ENCODE results near the gene AOAH. TPM values are rescaled to one million over a fixed set of nuclear protein-coding genes. Genes with fewer than 3 reads are reported as not detected.

Gene AOAH
- total and polyA plus RNA-seq, 9 donors = 2.4 to 4.4 (median 3.4) TPM

DNA sequence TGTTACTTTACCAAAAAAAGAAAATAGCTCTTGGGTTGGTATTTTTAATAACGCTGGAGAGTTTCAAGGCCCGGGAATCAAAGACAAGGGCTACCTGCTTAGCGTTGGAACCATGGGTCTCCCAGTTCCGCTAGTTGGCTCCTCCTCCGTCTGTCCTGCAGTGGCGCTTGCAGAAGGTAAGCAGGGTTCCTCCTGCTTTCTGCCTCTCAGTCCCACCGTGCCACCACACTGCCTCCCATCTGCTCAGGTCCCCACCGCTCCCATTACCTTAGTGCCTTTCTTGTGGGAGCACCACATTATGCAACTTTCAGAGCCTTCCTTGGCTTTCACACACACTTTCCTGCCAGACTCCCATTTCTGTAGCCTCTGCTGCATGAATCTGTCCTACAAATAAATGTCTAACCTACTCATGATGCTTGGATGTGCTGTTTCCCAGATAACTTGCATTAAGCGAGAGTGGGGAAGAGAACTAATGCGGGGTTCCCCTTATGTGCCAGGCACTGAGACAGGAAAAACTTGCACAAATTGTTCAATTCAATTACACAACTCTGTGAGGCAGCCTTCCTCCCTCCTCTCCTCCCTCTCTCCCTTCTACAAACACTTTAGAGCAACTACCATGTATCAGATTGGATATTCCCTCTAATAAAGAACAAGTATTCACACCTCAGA lies 124.5 kb downstream of the AOAH start:
- 91% methylated on average over 10 of the region's 10 CpGs for WGBS (ENCODE audit: insufficient coverage)
- H3K9me3 ChIP-seq (replicated peaks; ENCODE audit: control insufficient read depth, low read depth, low read length) = no peaks in the 10 kb centered on the region
- no peak overlapping the region for H3K27ac ChIP-seq (ENCODE audit: low read length)
- no peak overlapping the region for H3K4me3 ChIP-seq (ENCODE audit: low read length)
- no peaks in the 10 kb centered on the region for H3K36me3 ChIP-seq (ENCODE audit: control insufficient read depth, insufficient read depth, low read length)
- H3K27me3 ChIP-seq (ENCODE audit: control insufficient read depth, insufficient read depth, low read length) = no peaks in the 10 kb centered on the region
- no peaks in the 10 kb centered on the region for H3K4me1 ChIP-seq (ENCODE audit: control insufficient read depth, insufficient read depth, low read length)
- no peak for DNase-seq

DNA sequence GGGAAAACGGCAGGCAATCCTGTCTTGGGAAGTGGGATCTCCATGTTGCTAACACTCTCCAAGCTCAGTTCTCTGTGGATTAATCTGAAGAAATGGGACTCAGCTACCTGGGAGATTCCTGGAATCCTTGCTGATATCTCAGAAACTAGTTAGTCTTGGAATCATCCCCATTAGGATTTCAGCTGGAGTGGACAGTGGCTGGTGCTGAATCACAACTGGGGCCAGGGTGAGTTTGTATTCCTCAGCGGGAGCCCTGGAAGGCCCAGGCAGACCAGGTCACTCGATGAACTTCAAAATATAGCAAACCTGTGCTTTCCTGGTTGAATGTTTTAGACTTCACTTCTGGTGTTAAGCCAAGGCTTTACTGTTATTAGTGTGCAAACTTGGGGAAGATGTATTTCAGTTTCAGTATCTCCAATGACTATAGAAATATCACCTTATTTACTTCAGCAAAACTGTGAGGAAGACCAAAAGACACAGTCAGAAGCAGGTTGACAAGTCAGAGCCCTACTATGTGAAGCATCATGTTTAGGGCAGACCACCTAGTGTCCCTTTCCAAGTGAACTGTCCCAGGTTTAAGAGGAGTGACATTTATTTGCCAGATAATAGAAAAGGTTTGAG lies 126.1 kb downstream of the AOAH start:
- no peaks in the 10 kb centered on the region for H3K9me3 ChIP-seq (replicated peaks; ENCODE audit: control insufficient read depth, low read depth, low read length)
- DNase-seq = no peak
- H3K4me3 ChIP-seq (ENCODE audit: low read length) = no peak overlapping the region
- WGBS (ENCODE audit: insufficient coverage) = 67% methylated on average over 1 of the region's 3 CpGs
- no peaks in the 10 kb centered on the region for H3K27me3 ChIP-seq (ENCODE audit: control insufficient read depth, insufficient read depth, low read length)
- no peaks in the 10 kb centered on the region for H3K36me3 ChIP-seq (ENCODE audit: control insufficient read depth, insufficient read depth, low read length)
- H3K4me1 ChIP-seq (ENCODE audit: control insufficient read depth, insufficient read depth, low read length) = no peaks in the 10 kb centered on the region
- H3K27ac ChIP-seq (ENCODE audit: low read length) = no peak overlapping the region

- WGBS (ENCODE audit: insufficient coverage) = 17% methylated on average over 1 of the region's 7 CpGs
- H3K9me3 ChIP-seq (replicated peaks; ENCODE audit: control insufficient read depth, low read depth, low read length) = no peaks in the 10 kb centered on the region
- no peaks in the 10 kb centered on the region for H3K27me3 ChIP-seq (ENCODE audit: control insufficient read depth, insufficient read depth, low read length)
- no peak overlapping the region for H3K27ac ChIP-seq (ENCODE audit: low read length)
- no peak for DNase-seq
- H3K4me3 ChIP-seq (ENCODE audit: low read length) = no peak overlapping the region
- H3K4me1 ChIP-seq (ENCODE audit: control insufficient read depth, insufficient read depth, low read length) = no peaks in the 10 kb centered on the region
- H3K36me3 ChIP-seq (ENCODE audit: control insufficient read depth, insufficient read depth, low read length) = no peaks in the 10 kb centered on the region
Observed at GRCh38 chr7:36597090-36597773, 127.1 kb downstream of the AOAH start.

GRCh38 chr7:36594445-36594844 lies 129.8 kb downstream of the AOAH start:
- no peak overlapping the region for H3K4me3 ChIP-seq (ENCODE audit: low read length)
- no peaks in the 10 kb centered on the region for H3K9me3 ChIP-seq (replicated peaks; ENCODE audit: control insufficient read depth, low read depth, low read length)
- DNase-seq = no peak
- no peak overlapping the region for H3K27ac ChIP-seq (ENCODE audit: low read length)
- H3K36me3 ChIP-seq (ENCODE audit: control insufficient read depth, insufficient read depth, low read length) = no peaks in the 10 kb centered on the region
- H3K27me3 ChIP-seq (ENCODE audit: control insufficient read depth, insufficient read depth, low read length) = no peaks in the 10 kb centered on the region
- 80% methylated on average over 2 of the region's 2 CpGs for WGBS (ENCODE audit: insufficient coverage)
- H3K4me1 ChIP-seq (ENCODE audit: control insufficient read depth, insufficient read depth, low read length) = no peaks in the 10 kb centered on the region

DNA sequence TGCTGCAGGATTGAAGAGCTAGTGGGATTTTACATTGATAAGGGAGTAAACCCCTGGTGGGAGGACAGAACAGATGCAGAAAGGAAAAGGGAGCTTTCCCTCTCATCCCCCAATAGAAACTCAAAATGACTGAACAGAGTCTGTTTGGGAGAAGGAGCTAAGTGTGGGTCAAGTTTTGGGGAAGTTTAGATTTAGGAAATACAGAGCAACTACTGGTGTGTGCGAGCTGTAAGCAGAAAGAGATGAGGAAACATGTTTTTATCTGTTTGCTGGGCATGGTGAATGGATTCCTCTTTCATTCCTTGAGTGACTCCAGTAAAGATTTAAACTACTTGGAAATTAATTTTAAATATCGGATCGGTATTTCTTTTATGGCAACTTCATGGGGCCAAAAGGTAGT lies 132.7 kb downstream of the AOAH start:
- DNase-seq = no peak
- no CpG with 5 or more reads among the region's 3 CpGs for WGBS (ENCODE audit: insufficient coverage)
- no peaks in the 10 kb centered on the region for H3K27me3 ChIP-seq (ENCODE audit: control insufficient read depth, insufficient read depth, low read length)
- H3K4me1 ChIP-seq (ENCODE audit: control insufficient read depth, insufficient read depth, low read length) = no peaks in the 10 kb centered on the region
- H3K4me3 ChIP-seq (ENCODE audit: low read length) = no peak overlapping the region
- no peaks in the 10 kb centered on the region for H3K9me3 ChIP-seq (replicated peaks; ENCODE audit: control insufficient read depth, low read depth, low read length)
- H3K36me3 ChIP-seq (ENCODE audit: control insufficient read depth, insufficient read depth, low read length) = no peaks in the 10 kb centered on the region
- H3K27ac ChIP-seq (ENCODE audit: low read length) = no peak overlapping the region

DNA sequence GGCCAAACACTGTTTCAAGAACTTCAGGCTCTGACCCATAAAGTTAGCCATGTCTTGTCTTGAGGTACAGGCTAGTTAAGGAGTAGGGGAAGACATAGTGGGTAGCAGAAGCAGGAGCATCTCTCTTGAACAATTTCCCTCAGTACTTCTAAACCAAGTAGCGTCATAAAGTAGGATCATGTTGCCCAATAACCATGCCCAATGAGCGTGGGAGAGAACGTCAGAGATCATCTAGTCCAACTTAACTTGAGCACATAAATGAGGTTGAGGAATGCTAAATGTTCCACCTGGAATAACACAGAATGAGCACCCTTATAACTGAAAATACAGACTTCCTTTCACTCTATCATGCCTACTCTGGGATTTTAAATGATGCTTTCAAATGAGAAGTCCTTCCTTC lies 134.9 kb downstream of the AOAH start:
- H3K36me3 ChIP-seq (ENCODE audit: control insufficient read depth, insufficient read depth, low read length) = no peaks in the 10 kb centered on the region
- no peak overlapping the region for H3K4me3 ChIP-seq (ENCODE audit: low read length)
- H3K4me1 ChIP-seq (ENCODE audit: control insufficient read depth, insufficient read depth, low read length) = no peaks in the 10 kb centered on the region
- no peaks in the 10 kb centered on the region for H3K9me3 ChIP-seq (replicated peaks; ENCODE audit: control insufficient read depth, low read depth, low read length)
- no peak overlapping the region for H3K27ac ChIP-seq (ENCODE audit: low read length)
- no peak for DNase-seq
- WGBS (ENCODE audit: insufficient coverage) = no CpG with 5 or more reads among the region's 3 CpGs
- no peaks in the 10 kb centered on the region for H3K27me3 ChIP-seq (ENCODE audit: control insufficient read depth, insufficient read depth, low read length)

DNA sequence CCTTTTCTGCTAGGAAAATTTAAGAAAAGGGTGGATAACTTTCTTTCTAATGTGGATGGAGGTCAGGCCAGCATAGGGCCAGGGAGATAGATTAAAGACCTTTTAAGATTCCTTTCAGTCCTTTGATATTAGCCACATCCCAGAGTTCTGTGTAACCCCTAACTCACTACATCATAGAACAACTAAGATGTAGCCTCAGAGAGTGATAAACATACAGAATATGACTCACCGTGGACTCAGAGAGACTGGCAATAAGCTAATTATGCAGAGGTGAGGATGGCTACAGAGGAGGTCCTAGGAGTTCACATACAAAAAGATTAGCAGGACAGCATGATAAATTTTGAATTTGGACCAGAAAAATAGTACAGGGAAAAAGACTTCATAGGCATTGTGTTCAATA lies 141.0 kb downstream of the AOAH start:
- WGBS (ENCODE audit: insufficient coverage) = no CpG with 5 or more reads among the region's 1 CpG
- no peaks in the 10 kb centered on the region for H3K4me1 ChIP-seq (ENCODE audit: control insufficient read depth, insufficient read depth, low read length)
- no peak overlapping the region for H3K4me3 ChIP-seq (ENCODE audit: low read length)
- H3K36me3 ChIP-seq (ENCODE audit: control insufficient read depth, insufficient read depth, low read length) = no peaks in the 10 kb centered on the region
- H3K9me3 ChIP-seq (replicated peaks; ENCODE audit: control insufficient read depth, low read depth, low read length) = no peaks in the 10 kb centered on the region
- no peak for DNase-seq
- peaks cover 4% of the 10 kb centered on the region for H3K27me3 ChIP-seq (ENCODE audit: control insufficient read depth, insufficient read depth, low read length)
- H3K27ac ChIP-seq (ENCODE audit: low read length) = no peak overlapping the region

DNA sequence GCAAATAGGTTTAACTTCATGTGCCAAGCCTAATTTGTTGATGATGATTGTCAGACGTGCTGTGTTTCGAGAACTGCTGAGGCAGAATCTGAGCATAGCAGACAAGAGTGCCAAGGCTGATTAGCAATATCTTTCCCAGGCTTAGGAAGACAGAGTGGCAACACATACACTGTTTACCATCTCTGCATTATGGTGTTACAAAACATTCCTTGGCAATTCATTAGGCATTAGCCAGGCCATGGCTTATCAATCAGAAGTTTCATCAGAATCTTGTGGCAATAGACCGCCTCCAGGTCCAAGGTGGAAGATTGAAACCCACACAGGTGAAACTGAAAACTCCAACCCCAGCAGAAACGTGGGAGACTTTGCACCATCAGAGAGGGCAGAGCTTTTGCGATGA lies 148.5 kb downstream of the AOAH start:
- WGBS (ENCODE audit: insufficient coverage) = 93% methylated on average over 3 of the region's 5 CpGs
- Histone ChIP-seq H3K36me3 (ENCODE audit: control insufficient read depth, insufficient read depth, low read length) (no peaks in the 10 kb centered on the region), H3K27ac (ENCODE audit: low read length) (no peak overlapping the region)

DNA sequence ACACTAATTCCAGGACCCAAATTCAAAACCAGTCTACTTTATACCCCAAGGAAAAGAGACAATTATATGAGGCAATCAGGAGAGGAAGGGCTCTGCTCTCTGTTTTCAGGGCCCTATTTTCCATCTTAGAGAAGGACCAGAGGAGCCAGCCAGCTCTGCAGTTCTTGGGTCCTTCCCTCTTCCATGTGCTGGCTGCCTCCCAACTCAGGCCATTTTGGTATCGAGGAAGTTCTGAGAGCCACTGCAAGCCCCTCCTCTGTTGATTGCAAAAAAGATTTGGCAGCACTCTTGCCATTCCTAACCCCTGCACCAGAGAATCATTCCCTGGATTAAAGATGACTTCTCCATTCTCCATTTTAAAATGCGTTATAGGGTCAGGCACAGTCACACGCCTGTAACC lies 151.2 kb downstream of the AOAH start:
- H3K36me3 ChIP-seq (ENCODE audit: control insufficient read depth, insufficient read depth, low read length) = no peaks in the 10 kb centered on the region
- no peaks in the 10 kb centered on the region for H3K4me1 ChIP-seq (ENCODE audit: control insufficient read depth, insufficient read depth, low read length)
- peaks cover 5% of the 10 kb centered on the region for H3K9me3 ChIP-seq (replicated peaks; ENCODE audit: control insufficient read depth, low read depth, low read length)
- DNase-seq = no peak
- H3K27ac ChIP-seq (ENCODE audit: low read length) = no peak overlapping the region
- 67% methylated on average over 3 of the region's 3 CpGs for WGBS (ENCODE audit: insufficient coverage)
- H3K4me3 ChIP-seq (ENCODE audit: low read length) = no peak overlapping the region
- H3K27me3 ChIP-seq (ENCODE audit: control insufficient read depth, insufficient read depth, low read length) = no peaks in the 10 kb centered on the region

More for the DNA sequence above, 148.5 kb downstream of the AOAH start:
- no peak for DNase-seq
- peaks cover 1% of the 10 kb centered on the region for H3K27me3 ChIP-seq (ENCODE audit: control insufficient read depth, insufficient read depth, low read length)
- peaks cover 5% of the 10 kb centered on the region for H3K9me3 ChIP-seq (replicated peaks; ENCODE audit: control insufficient read depth, low read depth, low read length)
- no peak overlapping the region for H3K4me3 ChIP-seq (ENCODE audit: low read length)
- no peaks in the 10 kb centered on the region for H3K4me1 ChIP-seq (ENCODE audit: control insufficient read depth, insufficient read depth, low read length)

DNA sequence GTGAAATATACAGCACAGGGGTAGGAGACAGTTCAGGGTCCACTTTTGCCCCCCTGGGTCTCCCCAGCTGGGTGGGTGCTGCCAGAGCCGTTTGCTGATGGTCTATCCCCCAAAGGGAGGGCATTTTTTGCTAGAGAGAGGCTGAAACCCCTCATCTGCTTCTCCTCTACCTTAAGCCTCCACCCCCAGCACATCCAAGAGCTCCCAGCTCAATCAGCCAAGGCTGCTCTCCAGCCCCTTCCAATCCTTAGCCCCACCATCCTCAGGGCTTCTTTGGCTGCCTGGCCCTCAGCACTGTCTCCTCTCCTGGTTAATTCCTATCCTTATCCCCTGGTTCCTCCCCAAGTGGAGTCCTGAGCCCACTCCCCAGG lies 153.1 kb downstream of the AOAH start:
- H3K27ac ChIP-seq (ENCODE audit: low read length) = no peak overlapping the region
- H3K9me3 ChIP-seq (replicated peaks; ENCODE audit: control insufficient read depth, low read depth, low read length) = no peaks in the 10 kb centered on the region
- no CpG with 5 or more reads among the region's 1 CpG for WGBS (ENCODE audit: insufficient coverage)
- H3K4me3 ChIP-seq (ENCODE audit: low read length) = no peak overlapping the region
- no peak for DNase-seq
- H3K27me3 ChIP-seq (ENCODE audit: control insufficient read depth, insufficient read depth, low read length) = no peaks in the 10 kb centered on the region
- no peaks in the 10 kb centered on the region for H3K4me1 ChIP-seq (ENCODE audit: control insufficient read depth, insufficient read depth, low read length)
- no peaks in the 10 kb centered on the region for H3K36me3 ChIP-seq (ENCODE audit: control insufficient read depth, insufficient read depth, low read length)
